Erythroblast (primary cell): Measurements from ENCODE around the gene GGTLC1.

Experiments
- GATA1 ChIP-seq: IDR thresholded peaks from 2 replicates; pipeline ENCODE4 v1.6.1; 2011; ENCODE audit warnings: low read depth, mild to moderate bottlenecking, control low read depth, low read length, moderate library complexity
- POLR2A ChIP-seq: IDR thresholded peaks from 2 replicates; pipeline ENCODE4 v1.6.1; 2011; ENCODE audit warnings: mild to moderate bottlenecking, low read length

DNA sequence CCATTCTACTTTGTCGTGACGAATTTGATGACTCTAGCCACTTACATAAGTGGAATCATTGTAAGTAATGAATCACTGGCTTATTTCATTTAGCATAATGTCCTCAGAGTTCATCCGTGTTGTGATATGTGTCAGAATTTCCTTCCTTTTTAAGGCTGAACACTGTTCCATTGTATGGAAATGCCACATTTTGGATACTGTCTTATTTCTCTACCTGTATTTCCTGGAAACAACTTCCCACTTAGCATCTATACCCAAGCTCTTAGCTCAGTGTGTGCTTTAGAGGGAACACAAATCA, 28.8 kb upstream of the GGTLC1 start:
- no peak for TF ChIP-seq POLR2A
- TF ChIP-seq GATA1 = no peak
